H1 (cell line): ENCODE measurements around the gene TESMIN. TPM values are rescaled to one million over a fixed set of nuclear protein-coding genes. Genes with fewer than 3 reads are reported as not detected.

Source experiments
- CTCF ChIA-PET: fragments of 300-600 bp; sonication (Branson Sonifier 250); formaldehyde crosslinking; loops from one replicate; lab custom pipeline; 2021; ENCODE audit not compliant: partially characterized antibody; lab: Charles Lee
- POLR2A ChIA-PET: fragments of 300-600 bp; sonication (Branson Sonifier 250); formaldehyde crosslinking; loops from one replicate; lab custom pipeline; 2021; ENCODE audit warnings: inconsistent platforms; ENCODE audit not compliant: partially characterized antibody; lab: Charles Lee
- DNase-seq, 2 experiments: peaks; one replicate each; pipeline versions ENCODE4 v3.0.0 to v3.0.0-alpha.2; 2010 to 2022; ENCODE audit warnings: low spot score in 2 of 2, low read depth in 1 of 2, mixed read lengths in 1 of 2
- FAIRE-seq: peaks from 2 replicates; lab custom pipeline; 2011; peaks lifted over from hg19 to GRCh38; lab: Jason Lieb, UNC
- H2AFZ ChIP-seq: 2 replicates; pipeline ENCODE4 v1.8.1; 2012; ENCODE audit warnings: low read length, inconsistent platforms
- H2AK5ac ChIP-seq: 2 replicates; pipeline ENCODE4 v1.6.1; 2013; ENCODE audit warnings: low read depth, low read length
- H2BK120ac ChIP-seq: replicated peaks from 2 replicates; pipeline ENCODE3; 2013; ENCODE audit warnings: low read depth, low read length, inconsistent platforms
- H2BK12ac ChIP-seq: 2 replicates; pipeline ENCODE4 v1.6.1; 2013; ENCODE audit warnings: low read depth, low read length
- H2BK15ac ChIP-seq: 2 replicates; pipeline ENCODE4 v1.6.1; 2013; ENCODE audit warnings: low read length
- H2BK20ac ChIP-seq: 2 replicates; pipeline ENCODE4 v1.6.1; 2013; ENCODE audit warnings: low read length
- H2BK5ac ChIP-seq: 2 replicates; pipeline ENCODE4 v1.6.1; 2013; ENCODE audit warnings: low read depth, low read length
- H3K14ac ChIP-seq: 2 replicates; pipeline ENCODE4 v1.6.1; 2013; ENCODE audit warnings: inconsistent platforms; ENCODE audit not compliant: insufficient read length
- H3K18ac ChIP-seq: 2 replicates; pipeline ENCODE4 v1.6.1; 2013; ENCODE audit warnings: low read length; ENCODE audit errors: extremely low read depth
- H3K23ac ChIP-seq: 2 replicates; pipeline ENCODE4 v1.6.1; 2013; ENCODE audit warnings: inconsistent platforms; ENCODE audit not compliant: insufficient read length
- H3K23me2 ChIP-seq: 2 replicates; pipeline ENCODE4 v1.6.1; 2013; ENCODE audit warnings: low read depth, low read length
- H3K27ac ChIP-seq: 2 replicates; pipeline ENCODE4 v1.6.1; 2011; ENCODE audit warnings: low read depth, low read length, inconsistent platforms
- H3K27me3 ChIP-seq, 4 experiments: replicated peaks in 1 of 4; 1 replicate in 1 of 4; 2 replicates in 3 of 4; pipeline versions ENCODE4 v1.6.1 to v1.8.1; 2011 to 2013; ENCODE audit warnings: low read length in 3 of 4, mild to moderate bottlenecking in 3 of 4, inconsistent platforms in 2 of 4, mixed read lengths in 2 of 4, moderate library complexity in 1 of 4; ENCODE audit not compliant: control insufficient read depth in 3 of 4, insufficient read depth in 3 of 4; ENCODE audit errors: extremely low read depth in 1 of 4
- H3K36me3 ChIP-seq, 4 experiments: 2 replicates each; pipeline versions ENCODE4 v1.6.1 to v1.8.1; 2011 to 2013; ENCODE audit warnings: mild to moderate bottlenecking in 4 of 4, low read length in 3 of 4, moderate library complexity in 2 of 4, control low read depth in 1 of 4, inconsistent platforms in 1 of 4; ENCODE audit not compliant: insufficient read depth in 4 of 4, control insufficient read depth in 2 of 4
- H3K4ac ChIP-seq: replicated peaks from 2 replicates; pipeline ENCODE3; 2013; ENCODE audit warnings: low read length, low read depth, mixed read lengths, inconsistent platforms; ENCODE audit not compliant: insufficient read length
- H3K4me1 ChIP-seq, 4 experiments: replicated peaks in 1 of 4; 1 replicate in 1 of 4; 2 replicates in 3 of 4; pipeline versions ENCODE4 v1.6.1 to v1.8.1; 2011 to 2013; ENCODE audit warnings: low read length in 3 of 4, inconsistent platforms in 2 of 4, mixed read lengths in 1 of 4; ENCODE audit not compliant: insufficient read depth in 4 of 4, control insufficient read depth in 3 of 4
- H3K4me2 ChIP-seq, 2 experiments: 2 replicates each; pipeline versions ENCODE4 v1.6.1 to v1.8.1; 2011 to 2013; ENCODE audit warnings: low read depth in 2 of 2, low read length in 2 of 2, control low read depth in 1 of 2, inconsistent platforms in 1 of 2, mild to moderate bottlenecking in 1 of 2; ENCODE audit not compliant: insufficient read depth in 1 of 2
- H3K4me3 ChIP-seq, 4 experiments: fragments of 200-600, 300-600 bp in 1 of 4; sonication (generic), shearing (Covaris generic), sonication (Bioruptor Twin) in 1 of 4; 2 replicates each; pipeline versions ENCODE4 v1.5.1 to v1.8.1; 2011 to 2016; ENCODE audit warnings: low read length in 4 of 4, low read depth in 3 of 4, control low read depth in 2 of 4, inconsistent platforms in 2 of 4, mild to moderate bottlenecking in 2 of 4, mixed read lengths in 1 of 4, moderate library complexity in 1 of 4; ENCODE audit not compliant: insufficient read depth in 2 of 4; ENCODE audit errors: extremely low read depth in 1 of 4
- H3K56ac ChIP-seq: replicated peaks from 2 replicates; pipeline ENCODE3; 2013; ENCODE audit warnings: low read depth, mild to moderate bottlenecking, mixed read lengths, low read length, inconsistent platforms; ENCODE audit not compliant: insufficient read length
- H3K79me1 ChIP-seq: 2 replicates; pipeline ENCODE4 v1.6.1; 2013; ENCODE audit warnings: low read depth, low read length, control low read depth
- H3K79me2 ChIP-seq, 2 experiments: 2 replicates each; pipeline versions ENCODE4 v1.6.1 to v1.8.1; 2012 to 2013; ENCODE audit warnings: low read length in 2 of 2, mild to moderate bottlenecking in 2 of 2, inconsistent platforms in 1 of 2; ENCODE audit not compliant: insufficient read depth in 2 of 2, control insufficient read depth in 1 of 2
- H3K9ac ChIP-seq, 4 experiments: replicated peaks in 1 of 4; 1 replicate in 1 of 4; 2 replicates in 3 of 4; pipeline versions ENCODE4 v1.6.1 to v1.8.1; 2011 to 2013; ENCODE audit warnings: low read depth in 3 of 4, low read length in 3 of 4, control low read depth in 2 of 4, mild to moderate bottlenecking in 2 of 4, moderate library complexity in 2 of 4, inconsistent platforms in 1 of 4; ENCODE audit errors: extremely low read depth in 1 of 4
- H3K9me3 ChIP-seq, 2 experiments: 2 replicates each; pipeline versions ENCODE4 v1.6.1 to v1.8.1; 2012 to 2013; ENCODE audit warnings: mild to moderate bottlenecking in 2 of 2, moderate library complexity in 2 of 2, control low read depth in 1 of 2, inconsistent platforms in 1 of 2, low read depth in 1 of 2, low read length in 1 of 2, mixed read lengths in 1 of 2; ENCODE audit not compliant: insufficient read depth in 2 of 2
- H4K20me1 ChIP-seq, 2 experiments: replicated peaks in 1 of 2; 2 replicates each; pipeline versions ENCODE3 to v1.8.1; 2011 to 2013; ENCODE audit warnings: inconsistent platforms in 2 of 2, low read length in 2 of 2, mild to moderate bottlenecking in 1 of 2; ENCODE audit not compliant: insufficient read depth in 2 of 2, control insufficient read depth in 1 of 2
- H4K5ac ChIP-seq: 2 replicates; pipeline ENCODE4 v1.6.1; 2013; ENCODE audit warnings: low read length, low read depth, mixed read lengths, inconsistent platforms; ENCODE audit not compliant: insufficient read length
- H4K8ac ChIP-seq: 2 replicates; pipeline ENCODE4 v1.8.0; 2013; ENCODE audit warnings: mild to moderate bottlenecking, moderate library complexity, low read length, inconsistent platforms; ENCODE audit not compliant: insufficient read depth; ENCODE audit errors: extremely low read depth
- H4K91ac ChIP-seq: replicated peaks from 2 replicates; pipeline ENCODE3; 2013; ENCODE audit warnings: low read length, mixed read lengths, inconsistent platforms; ENCODE audit not compliant: insufficient read length
- KDM1A ChIP-seq: fragments of 200-600, 300-600 bp; sonication (generic); IDR thresholded peaks from 2 replicates; pipeline ENCODE4 v1.7.1; 2016; ENCODE audit warnings: mild to moderate bottlenecking, low read length, borderline replicate concordance
- SIRT6 ChIP-seq: IDR thresholded peaks from one replicate; pipeline ENCODE4 v1.7.1; 2012; ENCODE audit warnings: low read length, inconsistent platforms
- TAF1 ChIP-seq: IDR thresholded peaks from 2 replicates; pipeline ENCODE4 v1.6.1; 2011; ENCODE audit warnings: mild to moderate bottlenecking, low read depth, low read length
- TCF12 ChIP-seq: IDR thresholded peaks from 2 replicates; pipeline ENCODE4 v1.6.1; 2011; ENCODE audit warnings: low read depth, mild to moderate bottlenecking, low read length
- WGBS, 2 experiments: shearing (Covaris generic) in 1 of 2; methylation state at CpG; one replicate each; pipeline versions ENCODE4 v1.1.6 to v1.1.7; 2013 to 2015; ENCODE audit warnings: low lambda C conversion rate in 2 of 2, mixed read lengths in 2 of 2, inconsistent platforms in 1 of 2, low coverage in 1 of 2, missing lambda C conversion rate in 1 of 2; ENCODE audit not compliant: insufficient replicate concordance in 2 of 2, insufficient coverage in 1 of 2, insufficient read length in 1 of 2; ENCODE audit errors: extremely low coverage in 1 of 2, missing lambda C conversion rate in 1 of 2; 5-methylcytosine and 5-hydroxymethylcytosine counted together
- polyA plus RNA-seq, 7 experiments: library from polyadenylated mRNA; depleted of rRNA in 3 of 7; stranded (reverse) in 5 of 7; unstranded in 2 of 7; fragments of >200 nt in 5 of 7; fragments of 200-250 nt in 2 of 7; gene quantifications; 1 replicate in 5 of 7; 2 replicates in 1 of 7; 4 replicates in 1 of 7; pipeline versions ENCODE4 v1.2.1 to v1.2.3, GENCODE V29; 2011 to 2013; ENCODE audit warnings: missing spikeins in 2 of 7, mixed read lengths in 2 of 7
- total RNA-seq: library from RNA; stranded (reverse); fragmentation: NEBNext Ultra II Directional; extraction: Animal tissue kit (Norgen Biotek cat#: 25700); gene quantifications from 2 replicates; pipeline ENCODE4 v1.2.1, GENCODE V29; 2021

The TESMIN gene
- total and polyA plus RNA-seq, 2 of the 8 experiments (the other 6 are each of a cell fraction or from before 2014, with no cell fraction given) = 22.6 to 61.1 TPM

GRCh38 chr11:68763181-68763721 lies 11.9 kb upstream of the TESMIN start:
- no peak overlapping the region for H2AFZ ChIP-seq
- H4K8ac ChIP-seq = no peak overlapping the region
- FAIRE-seq (no peak), DNase-seq (no peak)
- no peaks in the 10 kb centered on the region for H3K79me1 ChIP-seq
- H3K18ac ChIP-seq = no peak overlapping the region
- H4K91ac ChIP-seq = no peak overlapping the region
- no peak overlapping the region for H2BK120ac ChIP-seq
- H2BK20ac ChIP-seq = no peak overlapping the region
- peaks cover 0 to 6% (median 2%) of the 10 kb centered on the region in 4 experiments; a peak in 2 of 7 replicates for H3K4me1 ChIP-seq
- no peak overlapping the region for H2BK12ac ChIP-seq
- H2BK5ac ChIP-seq = no peak overlapping the region
- H3K56ac ChIP-seq = no peak overlapping the region
- no peak overlapping the region for H3K4me3 ChIP-seq
- H3K23ac ChIP-seq = no peak overlapping the region
- no peak overlapping the region for H2AK5ac ChIP-seq
- H3K23me2 ChIP-seq = 0 out of 2 replicates have a peak, but pooled peaks cover 2% of the 10 kb centered on the region
- H4K5ac ChIP-seq = no peak overlapping the region
- no peaks in the 10 kb centered on the region for H3K36me3 ChIP-seq
- no peak overlapping the region for H3K4me2 ChIP-seq
- H3K27ac ChIP-seq = no peak overlapping the region
- H4K20me1 ChIP-seq = no peaks in the 10 kb centered on the region
- no peak overlapping the region for H3K4ac ChIP-seq
- no peak overlapping the region for H3K14ac ChIP-seq
- no peak overlapping the region for H3K9ac ChIP-seq
- no peaks in the 10 kb centered on the region for H3K27me3 ChIP-seq
- ChIA-PET CTCF (interaction anchor here (0.8 to 1.2 kb wide), 4 partner anchors 34 to 179 kb away, joined by 3 to 5 read pairs (median 3); no protein-coding TSS in a partner anchor), POLR2A (interaction anchor here (1.4 kb wide), 1 partner anchor 14 kb away, joined by 4 read pairs; no protein-coding TSS in a partner anchor)
- no peak overlapping the region for H2BK15ac ChIP-seq
- 78% methylated on average over 8 of the region's 10 CpGs; no CpG with 5 or more reads in 1 of the 2 experiments for WGBS, 2 experiments
- H3K9me3 ChIP-seq = no peaks in the 10 kb centered on the region
- no peaks in the 10 kb centered on the region for H3K79me2 ChIP-seq
- TF ChIP-seq SIRT6 (no peak), TCF12 (no peak), TAF1 (no peak), KDM1A (no peak)
